CD4-positive, alpha-beta T cell treated with Interleukin-6 for 4 hours (primary cell): ENCODE data around the gene EIF4G1.
"Not testable (repeated sequence)": the region's sequence is repeated elsewhere in the genome, so short reads cannot be mapped to it uniquely, and the experiment has no call there.

Experiments
- DNase-seq: peaks from one replicate; pipeline ENCODE4 v3.0.0-alpha.2; 2020; ENCODE audit warnings: mixed read lengths

The EIF4G1 gene

GRCh38 chr3:184335291-184335660, 20.9 kb downstream of the EIF4G1 start:
- no peak for DNase-seq

- peak; percentile 88 for DNase-seq
Measured at GRCh38 chr3:184335661-184336546, 21.5 kb downstream of the EIF4G1 start.

- no peak for DNase-seq
Measured at GRCh38 chr3:184336547-184337398, 22.4 kb downstream of the EIF4G1 start.

GRCh38 chr3:184337399-184337714, 23.0 kb downstream of the EIF4G1 start, which contains the start of gene FAM131A:
FAM131A (plus strand) TSS chr3:184337600; CDS start chr3:184337631, 31 bp downstream.
- DNase-seq, result no peak

GRCh38 chr3:184337981-184338380, 23.6 kb downstream of the EIF4G1 start:
- DNase-seq, result no peak

- DNase-seq, result no peak
Measured at GRCh38 chr3:184338511-184338945, 24.1 kb downstream of the EIF4G1 start.

- no peak for DNase-seq
Measured at GRCh38 chr3:184339001-184339400, 24.6 kb downstream of the EIF4G1 start.

GRCh38 chr3:184339451-184340135, 25.2 kb downstream of the EIF4G1 start:
- not testable (repeated sequence) for DNase-seq

- no peak for DNase-seq
Measured at GRCh38 chr3:184341925-184342324, 27.5 kb downstream of the EIF4G1 start.

- no peak for DNase-seq
Measured at GRCh38 chr3:184343200-184343876, 28.9 kb downstream of the EIF4G1 start.

- no peak for DNase-seq
Measured at GRCh38 chr3:184344579-184345316, 30.3 kb downstream of the EIF4G1 start.

GRCh38 chr3:184345317-184346144, 31.1 kb downstream of the EIF4G1 start:
- DNase-seq, result no peak

GRCh38 chr3:184346480-184347190, 32.2 kb downstream of the EIF4G1 start:
- no peak for DNase-seq

GRCh38 chr3:184347321-184348056, 33.1 kb downstream of the EIF4G1 start:
- no peak for DNase-seq

- DNase-seq, result no peak
Measured at GRCh38 chr3:184348057-184348382, 33.6 kb downstream of the EIF4G1 start.

- no peak for DNase-seq
Measured at GRCh38 chr3:184349563-184350470, 35.4 kb downstream of the EIF4G1 start.

GRCh38 chr3:184350618-184351017, 36.2 kb downstream of the EIF4G1 start:
- DNase-seq, result no peak

- DNase-seq, result no peak
Measured at GRCh38 chr3:184351511-184352148, 37.2 kb downstream of the EIF4G1 start.
